DOHH2 (cell line): ENCODE data around the gene SRSF2.

Source experiments
- CTCF ChIP-seq: fragments of 200-600 bp; sonication (generic); IDR thresholded peaks from one replicate; pipeline ENCODE4 v1.5.1; 2014; ENCODE audit warnings: antibody characterized with exemption, mild to moderate bottlenecking, low read depth, low read length; ENCODE audit not compliant: poor library complexity, severe bottlenecking
- EZH2phosphoT487 ChIP-seq: fragments of 200-600 bp; sonication (generic); IDR thresholded peaks from 2 replicates; pipeline ENCODE4 v1.6.1; 2017; ENCODE audit warnings: borderline replicate concordance, mild to moderate bottlenecking, antibody characterized with exemption, low read length, moderate library complexity, mixed read lengths

- TF ChIP-seq CTCF: no peak
- no peak for TF ChIP-seq EZH2phosphoT487
Measured at GRCh38 chr17:76704805-76705204, 32.3 kb downstream of the SRSF2 start.
